ENCODE measurements around the gene NDUFS6.
"Not testable (repeated sequence)": the region's sequence is repeated elsewhere in the genome, so short reads cannot be mapped to it uniquely, and the experiment has no call there.

NDUFS6 gene

GRCh38 chr5:1799110-1799601 lies 2.1 kb upstream of the NDUFS6 start:
- no peak for DNase-seq

GRCh38 chr5:1799602-1800471 lies 1.4 kb upstream of the NDUFS6 start, which contains the start of gene MRPL36:
Gene MRPL36, minus strand, starts transcription at chr5:1799837. Its CDS starts 902 bp downstream, at chr5:1798935.
- peak; percentile 94 for DNase-seq

- DNase-seq = peak; percentile 29
Observed at GRCh38 chr5:1800472-1801221, 560 bp upstream of the NDUFS6 start.

- DNase-seq = no peak
Observed at GRCh38 chr5:1801967-1802295, 724 bp downstream of the NDUFS6 start.

GRCh38 chr5:1803192-1803591 lies 2.0 kb downstream of the NDUFS6 start:
- DNase-seq = no peak

GRCh38 chr5:1804001-1804690 lies 2.9 kb downstream of the NDUFS6 start:
- DNase-seq = no peak

- DNase-seq = no peak
Observed at GRCh38 chr5:1805326-1805725, 4.1 kb downstream of the NDUFS6 start.

GRCh38 chr5:1805736-1806135 lies 4.5 kb downstream of the NDUFS6 start:
- no peak for DNase-seq

GRCh38 chr5:1806199-1806598 lies 5.0 kb downstream of the NDUFS6 start:
- no peak for DNase-seq

GRCh38 chr5:1806974-1807373 lies 5.8 kb downstream of the NDUFS6 start:
- DNase-seq = no peak

- DNase-seq = no peak
Observed at GRCh38 chr5:1807451-1808185, 6.4 kb downstream of the NDUFS6 start.

GRCh38 chr5:1808439-1808838 lies 7.2 kb downstream of the NDUFS6 start:
- no peak for DNase-seq

- no peak for DNase-seq
Observed at GRCh38 chr5:1809416-1810035, 8.3 kb downstream of the NDUFS6 start.

- no peak for DNase-seq
Observed at GRCh38 chr5:1810581-1811101, 9.4 kb downstream of the NDUFS6 start.

GRCh38 chr5:1814183-1815020 lies 13.2 kb downstream of the NDUFS6 start:
- no peak for DNase-seq

- no peak for DNase-seq
Observed at GRCh38 chr5:1815071-1815786, 14.0 kb downstream of the NDUFS6 start.

GRCh38 chr5:1815881-1816292 lies 14.7 kb downstream of the NDUFS6 start:
- no peak for DNase-seq

GRCh38 chr5:1816495-1817089 lies 15.4 kb downstream of the NDUFS6 start:
- DNase-seq = not testable (repeated sequence)

- DNase-seq = no peak
Observed at GRCh38 chr5:1817261-1818043, 16.2 kb downstream of the NDUFS6 start.
